Cardiac fibroblast (primary cell): Measurements from ENCODE around the gene RILPL2.
A peak's percentile ranks its signal among the peaks of the same experiment; 100 is the strongest.
"Not testable (repeated sequence)": the region's sequence is repeated elsewhere in the genome, so short reads cannot be mapped to it uniquely, and the experiment has no call there.

Experiments used
- DNase-seq, 2 donors: peaks; one replicate each; pipeline versions ENCODE4 v3.0.0 to v3.0.0-alpha.2; 2010; ENCODE audit warnings: low read depth in 2 of 2
- H3K4me3 ChIP-seq, 2 donors: replicated peaks in 1 of 2; 1 replicate in 1 of 2; 2 replicates in 1 of 2; pipeline ENCODE4 v1.5.1; 2011; ENCODE audit warnings: low read depth in 2 of 2, low read length in 2 of 2, mild to moderate bottlenecking in 2 of 2, moderate library complexity in 1 of 2
- TF ChIP-seq, protein P1 (sequence below): IDR thresholded peaks from one replicate; pipeline ENCODE4 v1.5.1; 2011; ENCODE audit warnings: low read depth, mild to moderate bottlenecking, low read length, inconsistent platforms

RILPL2 gene, protein sequence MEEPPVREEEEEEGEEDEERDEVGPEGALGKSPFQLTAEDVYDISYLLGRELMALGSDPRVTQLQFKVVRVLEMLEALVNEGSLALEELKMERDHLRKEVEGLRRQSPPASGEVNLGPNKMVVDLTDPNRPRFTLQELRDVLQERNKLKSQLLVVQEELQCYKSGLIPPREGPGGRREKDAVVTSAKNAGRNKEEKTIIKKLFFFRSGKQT

GRCh38 chr12:123436017-123436964 lies at the start of gene RILPL2:
Gene RILPL2, minus strand, starts transcription at chr12:123436684. Its CDS starts 264 bp downstream, at chr12:123436420.
- peak within 1 kb of the TSS; percentile 80 to 89 for H3K4me3 ChIP-seq
- DNase-seq = peak; percentile 88 to 91
- TF ChIP-seq, protein P1, sequence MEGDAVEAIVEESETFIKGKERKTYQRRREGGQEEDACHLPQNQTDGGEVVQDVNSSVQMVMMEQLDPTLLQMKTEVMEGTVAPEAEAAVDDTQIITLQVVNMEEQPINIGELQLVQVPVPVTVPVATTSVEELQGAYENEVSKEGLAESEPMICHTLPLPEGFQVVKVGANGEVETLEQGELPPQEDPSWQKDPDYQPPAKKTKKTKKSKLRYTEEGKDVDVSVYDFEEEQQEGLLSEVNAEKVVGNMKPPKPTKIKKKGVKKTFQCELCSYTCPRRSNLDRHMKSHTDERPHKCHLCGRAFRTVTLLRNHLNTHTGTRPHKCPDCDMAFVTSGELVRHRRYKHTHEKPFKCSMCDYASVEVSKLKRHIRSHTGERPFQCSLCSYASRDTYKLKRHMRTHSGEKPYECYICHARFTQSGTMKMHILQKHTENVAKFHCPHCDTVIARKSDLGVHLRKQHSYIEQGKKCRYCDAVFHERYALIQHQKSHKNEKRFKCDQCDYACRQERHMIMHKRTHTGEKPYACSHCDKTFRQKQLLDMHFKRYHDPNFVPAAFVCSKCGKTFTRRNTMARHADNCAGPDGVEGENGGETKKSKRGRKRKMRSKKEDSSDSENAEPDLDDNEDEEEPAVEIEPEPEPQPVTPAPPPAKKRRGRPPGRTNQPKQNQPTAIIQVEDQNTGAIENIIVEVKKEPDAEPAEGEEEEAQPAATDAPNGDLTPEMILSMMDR = no peak

GRCh38 chr12:123485756-123486155 lies 49.3 kb upstream of the RILPL2 start:
- TF ChIP-seq, protein P1 = no peak
- no peak for DNase-seq
- H3K4me3 ChIP-seq = no peak overlapping the region

- H3K4me3 ChIP-seq = no peak overlapping the region
- DNase-seq = no peak
Observed at GRCh38 chr12:123483602-123484248, 47.2 kb upstream of the RILPL2 start.

DNA sequence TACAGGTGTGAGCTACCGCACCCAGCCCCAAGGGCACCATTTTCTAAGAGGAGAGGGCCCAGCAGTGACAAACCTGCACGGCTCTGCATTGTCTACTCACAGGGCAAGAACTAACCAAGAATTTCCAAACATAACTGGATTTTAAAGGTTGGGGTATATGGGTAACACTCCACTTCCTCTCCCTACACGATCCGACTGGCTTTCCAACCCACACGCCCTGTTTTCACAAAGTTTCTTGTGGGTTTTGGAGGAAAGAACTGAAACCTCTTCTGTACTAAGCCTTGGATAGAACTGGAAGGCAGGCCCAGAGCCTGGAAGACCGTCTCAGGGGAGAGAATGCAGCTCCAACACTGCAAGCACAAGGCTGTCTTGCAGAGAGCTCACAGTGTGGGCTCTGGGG lies 46.4 kb upstream of the RILPL2 start:
- H3K4me3 ChIP-seq = no peak overlapping the region
- TF ChIP-seq, protein P1 = no peak
- no peak for DNase-seq

More at GRCh38 chr12:123483602-123484248, 47.2 kb upstream of the RILPL2 start:
- TF ChIP-seq, protein P1 = no peak

GRCh38 chr12:123481251-123481650 lies 44.8 kb upstream of the RILPL2 start:
- DNase-seq, H3K4me3 ChIP-seq: not testable (repeated sequence)

DNA sequence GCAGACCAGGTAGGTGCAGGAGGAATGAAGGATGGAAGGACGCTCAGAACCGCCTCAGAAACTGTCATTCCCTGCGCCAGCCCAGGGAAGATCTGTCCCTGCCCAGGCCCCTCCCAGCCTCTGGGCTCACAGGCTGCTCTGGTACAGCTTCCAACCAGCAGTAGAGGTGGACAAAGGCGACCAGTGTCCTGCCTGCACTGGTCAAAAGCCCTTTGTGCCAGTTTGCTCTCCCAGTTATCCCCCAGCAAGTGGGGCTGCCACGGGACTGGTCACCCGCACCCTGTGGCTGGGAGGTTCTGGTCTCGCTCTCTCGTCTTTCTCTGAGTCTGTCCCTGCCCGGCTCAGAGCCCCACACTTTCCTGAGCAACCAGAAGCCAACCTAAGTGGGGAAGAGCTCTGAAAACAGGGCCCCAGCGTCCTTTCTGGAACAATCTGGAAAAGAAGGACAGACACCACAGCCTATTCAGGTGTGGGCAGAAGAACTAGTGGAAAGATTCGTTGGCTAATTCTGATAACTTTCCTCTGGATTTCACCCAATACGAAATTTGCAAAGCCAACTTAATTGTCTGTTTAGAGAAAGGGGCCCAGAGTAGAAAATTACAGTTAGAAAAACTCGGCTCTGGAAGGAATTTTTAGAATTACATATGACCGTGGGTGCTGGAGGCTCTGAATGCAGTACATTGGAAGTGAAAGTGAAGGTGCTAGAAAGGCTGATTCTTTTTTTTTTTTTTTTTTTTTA lies 43.1 kb upstream of the RILPL2 start:
- TF ChIP-seq, protein P1 = no peak
- H3K4me3 ChIP-seq = no peak overlapping the region
- no peak for DNase-seq
